ENCODE data around the gene COMMD3. TPM values are rescaled to one million over a fixed set of nuclear protein-coding genes. Genes with fewer than 3 reads are reported as not detected.

Gene COMMD3
- total RNA-seq, 1 donor from 2014 or later = 89.9 TPM

Other genes with a start within 250 kb of the COMMD3 start
- not detected for gene EBLN1, start 98.4 kb upstream of the COMMD3 start, total RNA-seq
- gene BMI1, start 4.7 kb downstream of the COMMD3 start, total RNA-seq = 34.4 TPM
- gene SPAG6, start 29.1 kb downstream of the COMMD3 start, total RNA-seq = not detected

Measured in Right ventricle myocardium inferior (tissue), 1 donor.